Tibial nerve (tissue), 3 donors: ENCODE data around the gene PRIM1.
"Not testable (repeated sequence)": the region's sequence is repeated elsewhere in the genome, so short reads cannot be mapped to it uniquely, and the experiment has no call there.

Experiments used
- POLR2A ChIP-seq, 2 donors: fragments of 450-650 bp; IDR thresholded peaks; one replicate each; pipeline ENCODE4 v1.6.1; 2017; ENCODE audit warnings: antibody characterized with exemption in 2 of 2, mild to moderate bottlenecking in 2 of 2, moderate library complexity in 2 of 2
- TF ChIP-seq, protein P1 (sequence below), 5 experiments: fragments of 200-600 bp in 3 of 5; fragments of 450-650 bp in 2 of 5; sonication (generic) in 3 of 5; IDR thresholded peaks; one replicate each; pipeline ENCODE4 v1.5.1; 2016 to 2019; ENCODE audit warnings: antibody characterized with exemption in 5 of 5, mild to moderate bottlenecking in 3 of 5, moderate library complexity in 2 of 5

DNA sequence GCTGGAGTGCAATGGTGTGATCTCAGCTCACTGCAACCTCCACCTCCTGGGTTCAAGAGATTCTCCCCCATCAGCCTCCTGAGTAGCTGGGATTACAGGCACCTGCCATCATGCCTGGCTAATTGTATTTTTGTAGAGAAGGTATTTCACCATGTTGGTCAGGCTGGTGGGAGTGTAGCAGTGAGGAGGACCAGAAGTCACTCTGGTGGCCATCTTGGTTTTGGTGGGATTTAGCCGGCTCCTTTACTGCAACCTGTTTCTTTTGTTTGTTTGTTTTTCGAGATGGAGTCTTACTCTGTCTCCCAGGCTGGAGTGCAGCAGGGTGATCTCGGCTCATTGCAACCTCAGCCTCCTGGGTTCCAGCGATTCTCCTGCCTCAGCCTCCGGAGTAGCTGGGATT lies 47.6 kb downstream of the PRIM1 start:
- TF ChIP-seq, protein P1, sequence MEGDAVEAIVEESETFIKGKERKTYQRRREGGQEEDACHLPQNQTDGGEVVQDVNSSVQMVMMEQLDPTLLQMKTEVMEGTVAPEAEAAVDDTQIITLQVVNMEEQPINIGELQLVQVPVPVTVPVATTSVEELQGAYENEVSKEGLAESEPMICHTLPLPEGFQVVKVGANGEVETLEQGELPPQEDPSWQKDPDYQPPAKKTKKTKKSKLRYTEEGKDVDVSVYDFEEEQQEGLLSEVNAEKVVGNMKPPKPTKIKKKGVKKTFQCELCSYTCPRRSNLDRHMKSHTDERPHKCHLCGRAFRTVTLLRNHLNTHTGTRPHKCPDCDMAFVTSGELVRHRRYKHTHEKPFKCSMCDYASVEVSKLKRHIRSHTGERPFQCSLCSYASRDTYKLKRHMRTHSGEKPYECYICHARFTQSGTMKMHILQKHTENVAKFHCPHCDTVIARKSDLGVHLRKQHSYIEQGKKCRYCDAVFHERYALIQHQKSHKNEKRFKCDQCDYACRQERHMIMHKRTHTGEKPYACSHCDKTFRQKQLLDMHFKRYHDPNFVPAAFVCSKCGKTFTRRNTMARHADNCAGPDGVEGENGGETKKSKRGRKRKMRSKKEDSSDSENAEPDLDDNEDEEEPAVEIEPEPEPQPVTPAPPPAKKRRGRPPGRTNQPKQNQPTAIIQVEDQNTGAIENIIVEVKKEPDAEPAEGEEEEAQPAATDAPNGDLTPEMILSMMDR (IDR thresholded peaks at IDR 0.05): not testable (repeated sequence)
- TF ChIP-seq POLR2A (IDR thresholded peaks at IDR 0.05): not testable (repeated sequence)
